Keratinocyte (primary cell): Measurements from ENCODE around the gene ADORA2B. TPM values are rescaled to one million over a fixed set of nuclear protein-coding genes. Genes with fewer than 3 reads are reported as not detected.
"Not testable (repeated sequence)": the region's sequence is repeated elsewhere in the genome, so short reads cannot be mapped to it uniquely, and the experiment has no call there.

ENCODE experiments used
- DNase-seq: peaks from one replicate; pipeline ENCODE4 v3.0.0-alpha.2; 2011; ENCODE audit warnings: low read depth, missing footprints, low spot score
- FAIRE-seq: peaks from 2 replicates; lab custom pipeline; 2011; peaks lifted over from hg19 to GRCh38; lab: Jason Lieb, UNC
- H2AFZ ChIP-seq: 2 replicates; pipeline ENCODE4 v1.6.0; 2012; ENCODE audit warnings: low read length, control low read depth, inconsistent platforms; ENCODE audit not compliant: control insufficient read depth
- H3K27ac ChIP-seq: 2 replicates; pipeline ENCODE4 v1.5.1; 2011; ENCODE audit warnings: low read length; ENCODE audit not compliant: control insufficient read depth, insufficient read depth
- H3K27me3 ChIP-seq: 3 replicates; pipeline ENCODE4 v1.6.0; 2011; ENCODE audit warnings: low read length; ENCODE audit not compliant: control insufficient read depth, insufficient read depth; ENCODE audit errors: extremely low read depth
- H3K36me3 ChIP-seq, 2 experiments: 2 replicates in 1 of 2; 3 replicates in 1 of 2; pipeline ENCODE4 v1.5.1; 2011; ENCODE audit warnings: low read length in 2 of 2, mild to moderate bottlenecking in 1 of 2; ENCODE audit not compliant: control insufficient read depth in 2 of 2, insufficient read depth in 2 of 2; ENCODE audit errors: extremely low read depth in 1 of 2
- H3K4me1 ChIP-seq: 3 replicates; pipeline ENCODE4 v1.5.1; 2011; ENCODE audit warnings: low read length; ENCODE audit not compliant: control insufficient read depth, insufficient read depth; ENCODE audit errors: extremely low read depth
- H3K4me2 ChIP-seq: 3 replicates; pipeline ENCODE4 v1.6.0; 2011; ENCODE audit warnings: low read depth, low read length; ENCODE audit not compliant: control insufficient read depth, insufficient read depth; ENCODE audit errors: extremely low read depth
- H3K4me3 ChIP-seq, 3 experiments: fragments of 200-600 bp in 1 of 3; sonication (generic) in 1 of 3; 2 replicates in 2 of 3; 3 replicates in 1 of 3; pipeline ENCODE4 v1.5.1; 2011 to 2016; ENCODE audit warnings: low read length in 3 of 3, mild to moderate bottlenecking in 3 of 3, control low read depth in 2 of 3, inconsistent platforms in 1 of 3, low read depth in 1 of 3, mixed read lengths in 1 of 3, mixed run types in 1 of 3, moderate library complexity in 1 of 3; ENCODE audit not compliant: control insufficient read depth in 2 of 3, insufficient read depth in 2 of 3; ENCODE audit errors: extremely low read depth in 1 of 3
- H3K79me2 ChIP-seq: 2 replicates; pipeline ENCODE4 v1.6.0; 2012; ENCODE audit warnings: low read length; ENCODE audit not compliant: control insufficient read depth, insufficient read depth
- H3K9ac ChIP-seq: 3 replicates; pipeline ENCODE4 v1.6.0; 2011; ENCODE audit warnings: low read length; ENCODE audit not compliant: control insufficient read depth, insufficient read depth; ENCODE audit errors: extremely low read depth
- H3K9me1 ChIP-seq: 3 replicates; pipeline ENCODE4 v1.6.0; 2011; ENCODE audit warnings: low read length; ENCODE audit not compliant: control insufficient read depth, insufficient read depth; ENCODE audit errors: extremely low read depth
- H3K9me3 ChIP-seq: 2 replicates; pipeline ENCODE4 v1.5.1; 2012; ENCODE audit warnings: low read depth, low read length; ENCODE audit not compliant: control insufficient read depth
- H4K20me1 ChIP-seq: 3 replicates; pipeline ENCODE4 v1.6.0; 2011; ENCODE audit warnings: low read length; ENCODE audit not compliant: control insufficient read depth, insufficient read depth; ENCODE audit errors: extremely low read depth
- EZH2 ChIP-seq: IDR thresholded peaks from one replicate; pipeline ENCODE4 v1.6.1; 2012; ENCODE audit warnings: inconsistent platforms, mild to moderate bottlenecking, low read length, moderate library complexity
- dilution Hi-C: fragments of 300-500 bp; cut with MboI; formaldehyde crosslinking; loops from one replicate; pipeline ENCODE4 v1.7.0; 2020; ENCODE audit warnings: low sequenced_read_pairs; ENCODE audit not compliant: extremely low pct_ligation_motif_present
- polyA plus RNA-seq, 5 experiments: library from polyadenylated mRNA; depleted of rRNA in 3 of 5; stranded (reverse) in 3 of 5; stranded (forward) in 1 of 5; unstranded in 1 of 5; fragments of >200 nt; gene quantifications; 1 replicate in 1 of 5; 2 replicates in 3 of 5; 3 replicates in 1 of 5; pipeline versions ENCODE4 v1.2.1 to v1.2.3, GENCODE V29; 2011 to 2012; ENCODE audit warnings: missing spikeins in 2 of 5, low read depth in 1 of 5, low replicate concordance in 1 of 5
- TF ChIP-seq, protein P1 (sequence below), 3 experiments: IDR thresholded peaks in 1 of 3; conservative IDR thresholded peaks in 1 of 3; optimal IDR thresholded peaks in 1 of 3; 2 replicates in 2 of 3; 3 replicates in 1 of 3; pipeline versions ENCODE3 to v1.5.1; 2011; ENCODE audit warnings: low read length in 3 of 3, mild to moderate bottlenecking in 3 of 3, moderate library complexity in 2 of 3, control low read depth in 1 of 3, inconsistent platforms in 1 of 3; ENCODE audit not compliant: insufficient read depth in 2 of 3; ENCODE audit errors: extremely low read depth in 1 of 3

The ADORA2B gene
- polyA plus RNA-seq, 1 donor (not counting 4 experiments of a cell fraction or from before 2014, with no cell fraction given), result 50.0 TPM

GRCh38 chr17:15905236-15905635 is 39.7 kb upstream of the ADORA2B start:
- FAIRE-seq, dilution Hi-C loops: not testable (repeated sequence)

DNA sequence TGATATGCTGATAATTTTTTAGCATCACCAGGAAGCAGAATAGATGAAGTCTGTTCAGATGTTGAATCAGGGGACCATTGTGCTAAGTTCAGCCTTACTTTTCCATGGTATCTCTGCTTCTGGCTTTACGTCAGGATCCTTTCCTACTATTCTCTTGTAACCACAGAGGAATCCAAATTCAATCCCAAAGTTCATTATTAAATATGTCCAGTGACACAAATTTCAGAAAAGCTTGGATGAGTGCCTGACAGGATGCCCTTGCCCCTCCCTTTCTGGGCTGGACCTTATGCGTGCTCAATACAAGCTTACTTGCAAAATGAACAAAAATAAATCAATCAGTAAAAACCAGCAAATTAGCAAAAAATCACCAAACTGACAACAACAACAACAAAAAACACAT is 37.6 kb upstream of the ADORA2B start:
- dilution Hi-C loops, result no loop called here
- H3K4me1 ChIP-seq, result no peaks in the 10 kb centered on the region
- TF ChIP-seq, protein P1, sequence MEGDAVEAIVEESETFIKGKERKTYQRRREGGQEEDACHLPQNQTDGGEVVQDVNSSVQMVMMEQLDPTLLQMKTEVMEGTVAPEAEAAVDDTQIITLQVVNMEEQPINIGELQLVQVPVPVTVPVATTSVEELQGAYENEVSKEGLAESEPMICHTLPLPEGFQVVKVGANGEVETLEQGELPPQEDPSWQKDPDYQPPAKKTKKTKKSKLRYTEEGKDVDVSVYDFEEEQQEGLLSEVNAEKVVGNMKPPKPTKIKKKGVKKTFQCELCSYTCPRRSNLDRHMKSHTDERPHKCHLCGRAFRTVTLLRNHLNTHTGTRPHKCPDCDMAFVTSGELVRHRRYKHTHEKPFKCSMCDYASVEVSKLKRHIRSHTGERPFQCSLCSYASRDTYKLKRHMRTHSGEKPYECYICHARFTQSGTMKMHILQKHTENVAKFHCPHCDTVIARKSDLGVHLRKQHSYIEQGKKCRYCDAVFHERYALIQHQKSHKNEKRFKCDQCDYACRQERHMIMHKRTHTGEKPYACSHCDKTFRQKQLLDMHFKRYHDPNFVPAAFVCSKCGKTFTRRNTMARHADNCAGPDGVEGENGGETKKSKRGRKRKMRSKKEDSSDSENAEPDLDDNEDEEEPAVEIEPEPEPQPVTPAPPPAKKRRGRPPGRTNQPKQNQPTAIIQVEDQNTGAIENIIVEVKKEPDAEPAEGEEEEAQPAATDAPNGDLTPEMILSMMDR (optimal IDR thresholded peaks at IDR 0.05 in 1 of 3, IDR thresholded peaks at IDR 0.05 in 1 of 3, conservative IDR thresholded peaks at IDR 0.05 in 1 of 3; ENCODE audit: extremely low read depth in 1 of 3, insufficient read depth in 2 of 3, low read length in 3 of 3), result no peak
- no peak for TF ChIP-seq EZH2
- no peak overlapping the region for H3K27ac ChIP-seq
- FAIRE-seq, result no peak
- no peak for DNase-seq
- H3K79me2 ChIP-seq, result no peaks in the 10 kb centered on the region
- no peak overlapping the region for H3K9ac ChIP-seq
- no peaks in the 10 kb centered on the region for H3K9me3 ChIP-seq
- no peaks in the 10 kb centered on the region for H4K20me1 ChIP-seq
- no peak overlapping the region for H2AFZ ChIP-seq
- peaks cover 4% of the 10 kb centered on the region for H3K27me3 ChIP-seq
- no peaks in the 10 kb centered on the region for H3K9me1 ChIP-seq
- no peak overlapping the region for H3K4me3 ChIP-seq
- H3K36me3 ChIP-seq, result no peaks in the 10 kb centered on the region
- no peak overlapping the region for H3K4me2 ChIP-seq

More at GRCh38 chr17:15905236-15905635, 39.7 kb upstream of the ADORA2B start:
- not testable (repeated sequence) for H3K27me3 ChIP-seq, H3K27ac ChIP-seq, H3K4me2 ChIP-seq, H3K9ac ChIP-seq, H3K36me3 ChIP-seq, H2AFZ ChIP-seq, H3K9me3 ChIP-seq, H3K79me2 ChIP-seq, H3K9me1 ChIP-seq, DNase-seq, H4K20me1 ChIP-seq, H3K4me3 ChIP-seq, H3K4me1 ChIP-seq

DNA sequence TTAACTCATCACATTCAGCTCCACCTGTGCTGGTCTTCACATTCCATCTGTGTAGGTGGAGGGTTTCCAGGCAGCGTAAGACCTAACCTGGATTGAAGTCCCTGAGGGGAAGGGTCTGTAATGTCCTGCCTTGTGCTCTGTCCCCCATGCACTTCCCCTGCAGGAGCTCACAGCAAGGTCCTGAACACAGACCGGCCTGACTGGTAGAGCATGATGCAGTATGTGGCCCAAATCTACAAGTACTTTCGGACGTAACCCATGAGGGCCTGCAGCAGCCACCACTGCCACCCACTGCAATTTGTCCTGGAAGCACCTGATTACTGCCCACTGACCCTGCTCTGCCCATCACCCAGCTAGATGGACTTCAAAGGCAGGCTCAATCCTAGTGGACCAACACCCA is 36.6 kb upstream of the ADORA2B start:
- Histone ChIP-seq H3K27ac (no peak overlapping the region), H3K9ac (no peak overlapping the region), H3K4me2 (no peak overlapping the region), H3K27me3 (peaks cover 4% of the 10 kb centered on the region), H3K79me2 (no peaks in the 10 kb centered on the region), H3K9me1 (no peaks in the 10 kb centered on the region), H3K4me1 (no peaks in the 10 kb centered on the region), H4K20me1 (no peaks in the 10 kb centered on the region), H2AFZ (no peak overlapping the region), H3K9me3 (no peaks in the 10 kb centered on the region), H3K36me3 (no peaks in the 10 kb centered on the region), H3K4me3 (no peak overlapping the region)
- FAIRE-seq (no peak), DNase-seq (no peak)
- dilution Hi-C loops, result no loop called here
- TF ChIP-seq, protein P1 (optimal IDR thresholded peaks at IDR 0.05 in 1 of 3, IDR thresholded peaks at IDR 0.05 in 1 of 3, conservative IDR thresholded peaks at IDR 0.05 in 1 of 3; ENCODE audit: extremely low read depth in 1 of 3, insufficient read depth in 2 of 3, low read length in 3 of 3), result no peak
- TF ChIP-seq EZH2, result no peak
